SK-N-SH treated with all-trans-retinoic acid at 6 μM for 48 hours (cell line): ENCODE results near the gene RRM2.

ENCODE experiments used
- ATAC-seq: fragments of 200-7000 bp; cut with Tn5 transposase; 3 replicates; pipeline ENCODE4 v1.9.1; 2020; ENCODE audit warnings: mild to moderate bottlenecking, moderate library complexity
- BACH2 ChIP-seq: fragments of 250-450 bp; sonication (Bioruptor Pico); IDR thresholded peaks from 2 replicates; pipeline ENCODE4 v1.9.0; 2021; ENCODE audit warnings: mild to moderate bottlenecking, borderline replicate concordance
- CREB5 ChIP-seq: fragments of 250-450 bp; sonication (Bioruptor Pico); IDR thresholded peaks from 2 replicates; pipeline ENCODE4 v1.5.1; 2020; ENCODE audit warnings: low read depth, mild to moderate bottlenecking, moderate library complexity
- CSRNP3 ChIP-seq: fragments of 250-450 bp; sonication (Bioruptor Pico); IDR thresholded peaks from 2 replicates; pipeline ENCODE4 v1.5.1; 2021; ENCODE audit warnings: mild to moderate bottlenecking, moderate library complexity
- ESRRG ChIP-seq: fragments of 250-450 bp; sonication (Bioruptor Pico); IDR thresholded peaks from 2 replicates; pipeline ENCODE4 v1.6.1; 2021; ENCODE audit warnings: mild to moderate bottlenecking
- GLIS3 ChIP-seq: fragments of 250-450 bp; sonication (Bioruptor Pico); IDR thresholded peaks from 2 replicates; pipeline ENCODE4 v1.5.0; 2020; ENCODE audit warnings: mild to moderate bottlenecking, moderate library complexity
- OSR1 ChIP-seq: fragments of 250-450 bp; sonication (Bioruptor Pico); IDR thresholded peaks from 2 replicates; pipeline ENCODE4 v1.8.0; 2022; ENCODE audit warnings: moderate library complexity, mild to moderate bottlenecking, inconsistent platforms
- PATZ1 ChIP-seq: fragments of 250-450 bp; sonication (Bioruptor Pico); IDR thresholded peaks from 2 replicates; pipeline ENCODE4 v1.8.0; 2020; ENCODE audit warnings: mild to moderate bottlenecking, moderate library complexity, borderline replicate concordance
- POU6F1 ChIP-seq: fragments of 250-450 bp; sonication (Bioruptor Pico); IDR thresholded peaks from 2 replicates; pipeline ENCODE4 v1.8.0; 2021; ENCODE audit warnings: low read depth, mild to moderate bottlenecking, moderate library complexity, borderline replicate concordance
- PPARA ChIP-seq: fragments of 250-450 bp; sonication (Bioruptor Pico); IDR thresholded peaks from 2 replicates; pipeline ENCODE4 v1.5.0; 2020; ENCODE audit warnings: mild to moderate bottlenecking, borderline replicate concordance
- RARB ChIP-seq: fragments of 250-450 bp; sonication (Bioruptor Pico); IDR thresholded peaks from 2 replicates; pipeline ENCODE4 v1.8.0; 2021; ENCODE audit warnings: mild to moderate bottlenecking, moderate library complexity
- SNAI2 ChIP-seq: fragments of 250-450 bp; sonication (Bioruptor Pico); IDR thresholded peaks from 2 replicates; pipeline ENCODE4 v1.5.0; 2020; ENCODE audit warnings: mild to moderate bottlenecking, moderate library complexity
- TCF4 ChIP-seq: fragments of 250-450 bp; sonication (Bioruptor Pico); IDR thresholded peaks from 2 replicates; pipeline ENCODE4 v1.8.0; 2021; ENCODE audit warnings: mild to moderate bottlenecking, moderate library complexity, borderline replicate concordance
- TOX ChIP-seq: fragments of 250-450 bp; sonication (Bioruptor Pico); IDR thresholded peaks from 2 replicates; pipeline ENCODE4 v1.8.0; 2021; ENCODE audit warnings: mild to moderate bottlenecking, moderate library complexity, borderline replicate concordance
- TSHZ2 ChIP-seq: fragments of 250-450 bp; sonication (Bioruptor Pico); IDR thresholded peaks from 2 replicates; pipeline ENCODE4 v1.5.0; 2020; ENCODE audit warnings: mild to moderate bottlenecking, moderate library complexity
- ZC3H10 ChIP-seq: fragments of 250-450 bp; sonication (Bioruptor Pico); IDR thresholded peaks from 2 replicates; pipeline ENCODE4 v1.5.1; 2021; ENCODE audit warnings: mild to moderate bottlenecking, moderate library complexity
- ZFP3 ChIP-seq: fragments of 250-450 bp; sonication (Bioruptor Pico); IDR thresholded peaks from 2 replicates; pipeline ENCODE4 v1.5.0; 2020; ENCODE audit warnings: mild to moderate bottlenecking, moderate library complexity
- ZFP30 ChIP-seq: fragments of 450-650 bp; formaldehyde crosslinking; IDR thresholded peaks from 2 replicates; pipeline ENCODE4 v1.5.0; 2022; ENCODE audit warnings: mild to moderate bottlenecking, moderate library complexity
- ZNF565 ChIP-seq: fragments of 450-650 bp; formaldehyde crosslinking; conservative IDR thresholded peaks from 2 replicates; pipeline ENCODE4 v1.5.0; 2020; ENCODE audit warnings: low read depth, mild to moderate bottlenecking, moderate library complexity
- ZNF70 ChIP-seq: fragments of 450-650 bp; formaldehyde crosslinking; IDR thresholded peaks from 2 replicates; pipeline ENCODE4 v1.5.0; 2020; ENCODE audit warnings: mild to moderate bottlenecking, moderate library complexity
- ZNF8 ChIP-seq: fragments of 450-650 bp; formaldehyde crosslinking; IDR thresholded peaks from 2 replicates; pipeline ENCODE4 v1.5.0; 2020; ENCODE audit warnings: mild to moderate bottlenecking, moderate library complexity

RRM2 gene

GRCh38 chr2:10075571-10076209 lies 46.8 kb upstream of the RRM2 start:
- no peak for TF ChIP-seq ZFP30 (CRISPR knock-in tag)
- no peak for TF ChIP-seq GLIS3 (CRISPR knock-in tag)
- no peak for TF ChIP-seq PPARA
- no peak for TF ChIP-seq SNAI2 (CRISPR knock-in tag)
- no peak for TF ChIP-seq TSHZ2
- no peak for TF ChIP-seq BACH2 (CRISPR knock-in tag)
- no peak for TF ChIP-seq CSRNP3 (CRISPR knock-in tag)
- no peak for TF ChIP-seq RARB
- no peak for TF ChIP-seq TCF4 (CRISPR knock-in tag)
- no peak for TF ChIP-seq ZFP3 (CRISPR knock-in tag)
- ATAC-seq = no peak

GRCh38 chr2:10076511-10076910 lies 46.0 kb upstream of the RRM2 start:
- no peak for ATAC-seq
- TF ChIP-seq GLIS3 (CRISPR knock-in tag) = no peak
- TF ChIP-seq CREB5 = no peak
- TF ChIP-seq ZNF8 (CRISPR knock-in tag) = no peak
- TF ChIP-seq CSRNP3 (CRISPR knock-in tag) = no peak
- no peak for TF ChIP-seq OSR1 (CRISPR knock-in tag)
- TF ChIP-seq POU6F1 = no peak
- TF ChIP-seq SNAI2 (CRISPR knock-in tag) = no peak
- TF ChIP-seq ZFP3 (CRISPR knock-in tag) = no peak
- no peak for TF ChIP-seq PATZ1 (CRISPR knock-in tag)
- no peak for TF ChIP-seq BACH2 (CRISPR knock-in tag)
- no peak for TF ChIP-seq ZNF565 (CRISPR knock-in tag)
- no peak for TF ChIP-seq TOX (CRISPR knock-in tag)
- no peak for TF ChIP-seq ZNF70 (CRISPR knock-in tag)
- no peak for TF ChIP-seq ZFP30 (CRISPR knock-in tag)
- no peak for TF ChIP-seq ESRRG (CRISPR knock-in tag)
- TF ChIP-seq ZC3H10 (CRISPR knock-in tag) = no peak
- TF ChIP-seq TCF4 (CRISPR knock-in tag) = no peak
- TF ChIP-seq TSHZ2 = no peak
